ENCODE results near the gene GNGT2. TPM values are rescaled to one million over a fixed set of nuclear protein-coding genes. Genes with fewer than 3 reads are reported as not detected.

The GNGT2 gene
- polyA plus RNA-seq, 2 donors = 0.86 to 1.3 TPM

- WGBS, 2 donors = 38 to 41% methylated on average over 12 of the region's 12 CpGs
- Histone ChIP-seq H3K9me3 (ENCODE audit: control insufficient read depth in 2 of 2, insufficient read depth in 1 of 2, low read depth in 1 of 2, low read length in 1 of 2) (no peaks in the 10 kb centered on the region), H3K27me3 (ENCODE audit: control insufficient read depth in 1 of 2, insufficient read depth in 2 of 2, low read length in 2 of 2) (no peaks in the 10 kb centered on the region), H3K4me1 (ENCODE audit: control insufficient read depth in 2 of 2, insufficient read depth in 2 of 2, low read length in 1 of 2) (peaks cover 0 to 2% of the 10 kb centered on the region in 2 donors), H3K27ac (ENCODE audit: low read depth in 2 of 2, low read length in 1 of 2) (peak overlapping the region; percentile 10 to 30), H3K36me3 (ENCODE audit: control insufficient read depth in 2 of 2, insufficient read depth in 2 of 2, low read length in 1 of 2) (no peaks in the 10 kb centered on the region), H3K4me3 (ENCODE audit: low read depth in 1 of 2, low read length in 2 of 2) (no peak overlapping the region)
Observed at GRCh38 chr17:49214676-49215360, 4.4 kb upstream of the GNGT2 start.

DNA sequence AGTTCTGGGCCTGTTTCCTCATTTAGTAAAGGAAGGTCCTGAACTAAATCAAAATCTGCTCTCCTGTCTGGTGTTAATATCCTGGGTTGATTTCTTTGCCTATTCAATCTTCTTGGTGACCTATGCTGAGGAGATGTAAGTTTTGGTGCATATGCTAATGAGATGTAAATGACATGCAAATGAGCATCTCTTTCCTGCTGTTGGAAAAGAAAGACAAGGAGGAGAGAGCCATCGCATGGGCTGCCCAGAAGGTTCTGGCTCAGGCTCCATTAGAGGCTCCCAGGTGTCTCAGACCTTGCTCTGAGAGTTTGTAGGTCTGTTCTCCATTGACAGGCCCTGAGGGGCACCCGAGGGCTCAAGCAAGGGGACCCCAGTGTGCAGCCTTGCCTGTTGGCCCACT lies 3.5 kb upstream of the GNGT2 start:
- H3K27ac ChIP-seq (ENCODE audit: low read depth in 2 of 2, low read length in 1 of 2) = peak overlapping the region in 1 of 2 donors; percentile 16
- peak overlapping the region in 1 of 2 donors; percentile 16 for H3K4me3 ChIP-seq (ENCODE audit: low read depth in 1 of 2, low read length in 2 of 2)
- WGBS, 2 donors = 80 to 84% methylated on average over 2 of the region's 2 CpGs
- peaks cover 0 to 5% of the 10 kb centered on the region in 2 donors for H3K4me1 ChIP-seq (ENCODE audit: control insufficient read depth in 2 of 2, insufficient read depth in 2 of 2, low read length in 1 of 2)
- H3K9me3 ChIP-seq (ENCODE audit: control insufficient read depth in 2 of 2, insufficient read depth in 1 of 2, low read depth in 1 of 2, low read length in 1 of 2) = no peaks in the 10 kb centered on the region
- H3K36me3 ChIP-seq (ENCODE audit: control insufficient read depth in 2 of 2, insufficient read depth in 2 of 2, low read length in 1 of 2) = no peaks in the 10 kb centered on the region
- no peaks in the 10 kb centered on the region for H3K27me3 ChIP-seq (ENCODE audit: control insufficient read depth in 1 of 2, insufficient read depth in 2 of 2, low read length in 2 of 2)

GRCh38 chr17:49213399-49213798 lies 3.0 kb upstream of the GNGT2 start:
- Histone ChIP-seq H3K36me3 (ENCODE audit: control insufficient read depth in 2 of 2, insufficient read depth in 2 of 2, low read length in 1 of 2) (no peaks in the 10 kb centered on the region), H3K4me3 (ENCODE audit: low read depth in 1 of 2, low read length in 2 of 2) (peak overlapping the region in 1 of 2 donors; percentile 16), H3K27me3 (ENCODE audit: control insufficient read depth in 1 of 2, insufficient read depth in 2 of 2, low read length in 2 of 2) (no peaks in the 10 kb centered on the region), H3K27ac (ENCODE audit: low read depth in 2 of 2, low read length in 1 of 2) (no peak overlapping the region), H3K4me1 (ENCODE audit: control insufficient read depth in 2 of 2, insufficient read depth in 2 of 2, low read length in 1 of 2) (peaks cover 0 to 5% of the 10 kb centered on the region in 2 donors), H3K9me3 (ENCODE audit: control insufficient read depth in 2 of 2, insufficient read depth in 1 of 2, low read depth in 1 of 2, low read length in 1 of 2) (no peaks in the 10 kb centered on the region)
- 69 to 75% methylated on average over 5 of the region's 5 CpGs for WGBS, 2 donors

- no peak overlapping the region for H3K4me3 ChIP-seq (ENCODE audit: low read depth in 1 of 2, low read length in 2 of 2)
- no peaks in the 10 kb centered on the region for H3K27me3 ChIP-seq (ENCODE audit: control insufficient read depth in 1 of 2, insufficient read depth in 2 of 2, low read length in 2 of 2)
- no peaks in the 10 kb centered on the region for H3K36me3 ChIP-seq (ENCODE audit: control insufficient read depth in 2 of 2, insufficient read depth in 2 of 2, low read length in 1 of 2)
- no peaks in the 10 kb centered on the region for H3K9me3 ChIP-seq (ENCODE audit: control insufficient read depth in 2 of 2, insufficient read depth in 1 of 2, low read depth in 1 of 2, low read length in 1 of 2)
- peak overlapping the region in 1 of 2 donors; percentile 37 for H3K27ac ChIP-seq (ENCODE audit: low read depth in 2 of 2, low read length in 1 of 2)
- 77 to 81% methylated on average over 10 of the region's 10 CpGs for WGBS, 2 donors
- H3K4me1 ChIP-seq (ENCODE audit: control insufficient read depth in 2 of 2, insufficient read depth in 2 of 2, low read length in 1 of 2) = peaks cover 0 to 3% of the 10 kb centered on the region in 2 donors
Observed at GRCh38 chr17:49209061-49209571, 1.3 kb downstream of the GNGT2 start.

DNA sequence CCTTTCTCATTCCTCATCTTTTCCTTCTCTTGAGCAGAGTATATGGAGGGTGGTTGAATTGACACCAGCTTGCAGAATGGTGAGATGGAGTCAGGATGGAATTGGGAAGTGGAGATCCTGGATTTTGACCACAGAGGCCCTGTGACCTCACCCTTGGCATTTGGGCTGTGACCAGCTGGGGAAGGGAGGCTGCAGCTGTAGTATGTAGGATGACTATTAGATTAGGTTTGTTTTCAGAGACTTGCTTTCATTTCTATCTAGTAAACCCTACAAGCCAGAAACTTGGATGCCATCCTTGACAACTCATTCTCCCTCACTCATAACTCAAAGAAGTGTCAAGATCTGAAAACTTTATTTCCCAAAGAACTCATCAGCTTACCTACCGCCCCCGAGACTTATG lies 5.9 kb downstream of the GNGT2 start:
- no peaks in the 10 kb centered on the region for H3K9me3 ChIP-seq (ENCODE audit: control insufficient read depth in 2 of 2, insufficient read depth in 1 of 2, low read depth in 1 of 2, low read length in 1 of 2)
- H3K4me1 ChIP-seq (ENCODE audit: control insufficient read depth in 2 of 2, insufficient read depth in 2 of 2, low read length in 1 of 2) = peaks cover 0 to 2% of the 10 kb centered on the region in 2 donors
- WGBS, 2 donors = 93 to 100% methylated on average over 2 of the region's 2 CpGs
- no peaks in the 10 kb centered on the region for H3K27me3 ChIP-seq (ENCODE audit: control insufficient read depth in 1 of 2, insufficient read depth in 2 of 2, low read length in 2 of 2)
- H3K27ac ChIP-seq (ENCODE audit: low read depth in 2 of 2, low read length in 1 of 2) = no peak overlapping the region
- no peak overlapping the region for H3K4me3 ChIP-seq (ENCODE audit: low read depth in 1 of 2, low read length in 2 of 2)
- H3K36me3 ChIP-seq (ENCODE audit: control insufficient read depth in 2 of 2, insufficient read depth in 2 of 2, low read length in 1 of 2) = no peaks in the 10 kb centered on the region

GRCh38 chr17:49203796-49204195 lies 6.6 kb downstream of the GNGT2 start:
- no peaks in the 10 kb centered on the region for H3K36me3 ChIP-seq (ENCODE audit: control insufficient read depth in 2 of 2, insufficient read depth in 2 of 2, low read length in 1 of 2)
- no peaks in the 10 kb centered on the region for H3K27me3 ChIP-seq (ENCODE audit: control insufficient read depth in 1 of 2, insufficient read depth in 2 of 2, low read length in 2 of 2)
- H3K4me3 ChIP-seq (ENCODE audit: low read depth in 1 of 2, low read length in 2 of 2) = no peak overlapping the region
- H3K27ac ChIP-seq (ENCODE audit: low read depth in 2 of 2, low read length in 1 of 2) = no peak overlapping the region
- WGBS, 2 donors = 70 to 74% methylated on average over 2 of the region's 2 CpGs
- H3K9me3 ChIP-seq (ENCODE audit: control insufficient read depth in 2 of 2, insufficient read depth in 1 of 2, low read depth in 1 of 2, low read length in 1 of 2) = no peaks in the 10 kb centered on the region
- no peaks in the 10 kb centered on the region for H3K4me1 ChIP-seq (ENCODE audit: control insufficient read depth in 2 of 2, insufficient read depth in 2 of 2, low read length in 1 of 2)

DNA sequence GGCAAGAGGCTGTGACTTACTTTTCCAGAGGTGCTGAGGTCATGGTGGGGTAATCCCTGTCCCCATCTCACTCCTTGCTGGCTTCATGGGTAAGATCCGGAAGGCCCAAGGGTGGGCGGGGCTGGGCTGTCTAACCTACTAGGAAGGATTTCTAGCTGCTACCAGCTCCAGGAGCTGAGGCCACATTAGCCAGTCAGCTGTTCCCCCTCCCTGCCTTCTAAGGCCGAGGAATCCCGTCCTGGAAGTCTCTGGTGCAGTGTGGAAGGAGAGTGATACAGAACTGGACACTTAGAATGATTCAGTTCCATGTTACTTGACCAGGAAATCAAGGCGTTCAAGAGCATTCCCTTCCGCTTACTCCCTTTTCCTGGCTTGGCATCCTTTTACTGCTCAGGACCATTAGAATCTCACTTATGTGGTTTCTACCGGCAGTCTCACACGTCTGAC lies 8.9 kb downstream of the GNGT2 start:
- Histone ChIP-seq H3K4me1 (ENCODE audit: control insufficient read depth in 2 of 2, insufficient read depth in 2 of 2, low read length in 1 of 2) (no peaks in the 10 kb centered on the region), H3K4me3 (ENCODE audit: low read depth in 1 of 2, low read length in 2 of 2) (no peak overlapping the region), H3K9me3 (ENCODE audit: control insufficient read depth in 2 of 2, insufficient read depth in 1 of 2, low read depth in 1 of 2, low read length in 1 of 2) (no peaks in the 10 kb centered on the region), H3K27me3 (ENCODE audit: control insufficient read depth in 1 of 2, insufficient read depth in 2 of 2, low read length in 2 of 2) (no peaks in the 10 kb centered on the region), H3K27ac (ENCODE audit: low read depth in 2 of 2, low read length in 1 of 2) (no peak overlapping the region), H3K36me3 (ENCODE audit: control insufficient read depth in 2 of 2, insufficient read depth in 2 of 2, low read length in 1 of 2) (no peaks in the 10 kb centered on the region)
- 80 to 83% methylated on average over 8 of the region's 8 CpGs for WGBS, 2 donors

GRCh38 chr17:49200423-49201083 lies 9.8 kb downstream of the GNGT2 start:
- WGBS, 2 donors = 88 to 92% methylated on average over 13 of the region's 13 CpGs
- no peak overlapping the region for H3K27ac ChIP-seq (ENCODE audit: low read depth in 2 of 2, low read length in 1 of 2)
- no peaks in the 10 kb centered on the region for H3K9me3 ChIP-seq (ENCODE audit: control insufficient read depth in 2 of 2, insufficient read depth in 1 of 2, low read depth in 1 of 2, low read length in 1 of 2)
- H3K36me3 ChIP-seq (ENCODE audit: control insufficient read depth in 2 of 2, insufficient read depth in 2 of 2, low read length in 1 of 2) = no peaks in the 10 kb centered on the region
- no peak overlapping the region for H3K4me3 ChIP-seq (ENCODE audit: low read depth in 1 of 2, low read length in 2 of 2)
- no peaks in the 10 kb centered on the region for H3K4me1 ChIP-seq (ENCODE audit: control insufficient read depth in 2 of 2, insufficient read depth in 2 of 2, low read length in 1 of 2)
- no peaks in the 10 kb centered on the region for H3K27me3 ChIP-seq (ENCODE audit: control insufficient read depth in 1 of 2, insufficient read depth in 2 of 2, low read length in 2 of 2)

DNA sequence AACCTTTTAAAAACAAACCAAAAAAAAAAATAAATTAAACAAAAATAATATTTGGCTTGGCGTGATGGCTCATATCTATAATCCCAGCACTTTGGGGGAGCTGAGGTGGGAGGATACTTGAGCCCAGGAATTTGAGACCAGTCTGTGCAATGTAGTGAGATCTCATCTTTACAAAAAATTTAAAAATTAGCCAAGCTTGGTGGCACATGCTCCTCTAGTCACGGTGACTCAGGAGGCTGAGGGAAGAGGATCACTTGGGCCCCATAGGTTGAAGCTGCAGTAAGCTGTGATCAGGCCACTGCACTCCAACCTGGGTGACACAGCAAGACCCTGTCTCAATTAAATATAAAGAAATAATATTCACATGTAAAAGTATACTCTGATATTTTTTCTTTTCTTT lies 12.2 kb downstream of the GNGT2 start:
- H3K27me3 ChIP-seq (ENCODE audit: control insufficient read depth in 1 of 2, insufficient read depth in 2 of 2, low read length in 2 of 2) = no peaks in the 10 kb centered on the region
- 87 to 97% methylated on average over 2 of the region's 2 CpGs for WGBS, 2 donors
- H3K27ac ChIP-seq (ENCODE audit: low read depth in 2 of 2, low read length in 1 of 2) = no peak overlapping the region
- H3K9me3 ChIP-seq (ENCODE audit: control insufficient read depth in 2 of 2, insufficient read depth in 1 of 2, low read depth in 1 of 2, low read length in 1 of 2) = no peaks in the 10 kb centered on the region
- no peak overlapping the region for H3K4me3 ChIP-seq (ENCODE audit: low read depth in 1 of 2, low read length in 2 of 2)
- no peaks in the 10 kb centered on the region for H3K36me3 ChIP-seq (ENCODE audit: control insufficient read depth in 2 of 2, insufficient read depth in 2 of 2, low read length in 1 of 2)
- H3K4me1 ChIP-seq (ENCODE audit: control insufficient read depth in 2 of 2, insufficient read depth in 2 of 2, low read length in 1 of 2) = no peaks in the 10 kb centered on the region

Data from esophagus (tissue), 2 donors.